Adipocyte (in vitro differentiated cells): ENCODE measurements around the gene VARS2.
"Not testable (repeated sequence)": the region's sequence is repeated elsewhere in the genome, so short reads cannot be mapped to it uniquely, and the experiment has no call there.

Experiments used
- DNase-seq: peaks from one replicate; pipeline ENCODE4 v3.0.0-alpha.2; 2015; ENCODE audit warnings: low read depth
- H3K27me3 ChIP-seq: replicated peaks from 2 replicates; pipeline ENCODE4 v1.7.0; 2013; ENCODE audit warnings: mild to moderate bottlenecking, low read length, moderate library complexity; ENCODE audit not compliant: control insufficient read depth, insufficient read depth
- H3K36me3 ChIP-seq: 2 replicates; pipeline ENCODE4 v1.7.0; 2013; ENCODE audit warnings: low read length, mild to moderate bottlenecking, moderate library complexity; ENCODE audit not compliant: control insufficient read depth, insufficient read depth, severe bottlenecking
- H3K4me1 ChIP-seq: 2 replicates; pipeline ENCODE4 v1.7.0; 2013; ENCODE audit warnings: mild to moderate bottlenecking, low read length, moderate library complexity; ENCODE audit not compliant: control insufficient read depth, insufficient read depth
- H3K4me3 ChIP-seq: 2 replicates; pipeline ENCODE4 v1.7.0; 2013; ENCODE audit warnings: mild to moderate bottlenecking, low read length, moderate library complexity
- H3K9ac ChIP-seq: 2 replicates; pipeline ENCODE4 v1.7.0; 2013; ENCODE audit warnings: mild to moderate bottlenecking, low read length, moderate library complexity
- H3K9me3 ChIP-seq: 2 replicates; pipeline ENCODE4 v1.7.0; 2013; ENCODE audit warnings: mild to moderate bottlenecking, low read length, moderate library complexity; ENCODE audit not compliant: control insufficient read depth

The VARS2 gene

GRCh38 chr6:30893001-30893591 is 20.9 kb upstream of the VARS2 start:
- Histone ChIP-seq H3K27me3 (no peaks in the 10 kb centered on the region), H3K4me3 (no peak overlapping the region), H3K9ac (no peak overlapping the region), H3K9me3 (no peaks in the 10 kb centered on the region), H3K4me1 (peaks cover 7% of the 10 kb centered on the region), H3K36me3 (peaks cover 40% of the 10 kb centered on the region)
- DNase-seq: no peak

DNA sequence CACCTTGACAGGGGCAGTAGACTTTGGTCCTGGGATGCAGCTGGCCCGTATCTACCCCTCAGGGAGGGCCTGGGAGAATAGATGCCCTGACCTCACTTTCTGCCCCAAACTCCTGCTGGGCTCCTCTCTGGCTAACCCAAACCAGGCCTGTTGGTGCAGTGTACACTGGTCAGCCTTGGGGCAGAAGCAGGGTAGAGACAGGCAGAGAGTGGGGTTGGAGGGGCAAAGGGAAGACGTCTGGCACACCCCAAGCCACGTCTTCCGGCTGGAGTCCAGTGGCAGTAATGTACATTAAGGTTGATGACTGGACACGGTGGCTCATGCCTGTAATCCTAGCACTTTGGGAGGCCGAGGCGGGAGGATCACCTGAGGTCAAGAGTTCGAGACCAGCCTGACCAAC is 20.4 kb upstream of the VARS2 start:
- no peak for DNase-seq
- peaks cover 46% of the 10 kb centered on the region for H3K36me3 ChIP-seq

DNA sequence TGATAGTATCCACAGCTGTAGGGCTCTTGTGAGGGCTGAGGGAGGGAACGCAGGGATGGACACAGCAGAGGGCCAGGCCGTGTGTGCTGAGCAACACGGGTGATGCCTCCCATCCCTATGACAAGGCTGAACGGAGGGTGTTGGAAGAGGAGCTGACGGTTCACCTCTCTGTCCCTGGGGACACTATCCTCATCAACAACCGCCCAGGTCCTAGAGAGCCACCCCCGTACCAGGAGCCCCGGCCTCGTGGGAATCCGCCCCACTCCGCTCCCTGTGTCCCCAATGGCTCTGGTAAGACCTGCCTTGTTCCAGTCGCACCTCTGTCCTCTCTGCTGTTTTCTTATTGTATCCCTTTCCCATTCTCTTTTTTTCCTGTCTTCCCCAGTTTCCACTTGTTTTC is 19.7 kb upstream of the VARS2 start:
- Histone ChIP-seq H3K9ac (no peak overlapping the region), H3K4me1 (no peaks in the 10 kb centered on the region), H3K27me3 (no peaks in the 10 kb centered on the region), H3K36me3 (peaks cover 53% of the 10 kb centered on the region), H3K4me3 (no peak overlapping the region), H3K9me3 (no peaks in the 10 kb centered on the region)
- DNase-seq: no peak

More for the DNA sequence above, 20.4 kb upstream of the VARS2 start:
- no peaks in the 10 kb centered on the region for H3K9me3 ChIP-seq
- no peaks in the 10 kb centered on the region for H3K27me3 ChIP-seq
- H3K4me1 ChIP-seq: peaks cover 2% of the 10 kb centered on the region
- no peak overlapping the region for H3K4me3 ChIP-seq
- H3K9ac ChIP-seq: no peak overlapping the region

- no peak for DNase-seq
- Histone ChIP-seq H3K4me3 (no peak overlapping the region), H3K36me3 (peaks cover 55% of the 10 kb centered on the region), H3K27me3 (no peaks in the 10 kb centered on the region), H3K9ac (no peak overlapping the region), H3K9me3 (no peaks in the 10 kb centered on the region), H3K4me1 (no peaks in the 10 kb centered on the region)
Measured at GRCh38 chr6:30894935-30895334, 19.1 kb upstream of the VARS2 start.

GRCh38 chr6:30895343-30895742 is 18.7 kb upstream of the VARS2 start:
- Histone ChIP-seq H3K36me3 (peaks cover 54% of the 10 kb centered on the region), H3K9me3 (no peaks in the 10 kb centered on the region), H3K4me3 (no peak overlapping the region), H3K9ac (no peak overlapping the region), H3K27me3 (no peaks in the 10 kb centered on the region), H3K4me1 (no peaks in the 10 kb centered on the region)
- no peak for DNase-seq

DNA sequence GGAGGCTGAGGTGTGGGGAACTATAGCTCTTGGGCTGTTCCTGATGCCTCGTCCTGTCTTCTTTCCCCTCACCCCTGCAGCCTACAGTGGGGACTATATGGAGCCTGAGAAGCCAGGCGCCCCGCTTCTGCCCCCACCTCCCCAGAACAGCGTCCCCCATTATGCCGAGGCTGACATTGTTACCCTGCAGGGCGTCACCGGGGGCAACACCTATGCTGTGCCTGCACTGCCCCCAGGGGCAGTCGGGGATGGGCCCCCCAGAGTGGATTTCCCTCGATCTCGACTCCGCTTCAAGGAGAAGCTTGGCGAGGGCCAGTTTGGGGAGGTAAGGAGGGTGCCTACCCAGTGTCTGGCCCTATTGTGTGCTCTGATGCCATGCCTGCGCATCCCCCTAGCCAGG is 17.5 kb upstream of the VARS2 start:
- H3K9ac ChIP-seq: no peak overlapping the region
- H3K4me1 ChIP-seq: no peaks in the 10 kb centered on the region
- H3K9me3 ChIP-seq: no peaks in the 10 kb centered on the region
- DNase-seq: no peak
- no peak overlapping the region for H3K4me3 ChIP-seq
- no peaks in the 10 kb centered on the region for H3K27me3 ChIP-seq
- H3K36me3 ChIP-seq: peaks cover 53% of the 10 kb centered on the region

DNA sequence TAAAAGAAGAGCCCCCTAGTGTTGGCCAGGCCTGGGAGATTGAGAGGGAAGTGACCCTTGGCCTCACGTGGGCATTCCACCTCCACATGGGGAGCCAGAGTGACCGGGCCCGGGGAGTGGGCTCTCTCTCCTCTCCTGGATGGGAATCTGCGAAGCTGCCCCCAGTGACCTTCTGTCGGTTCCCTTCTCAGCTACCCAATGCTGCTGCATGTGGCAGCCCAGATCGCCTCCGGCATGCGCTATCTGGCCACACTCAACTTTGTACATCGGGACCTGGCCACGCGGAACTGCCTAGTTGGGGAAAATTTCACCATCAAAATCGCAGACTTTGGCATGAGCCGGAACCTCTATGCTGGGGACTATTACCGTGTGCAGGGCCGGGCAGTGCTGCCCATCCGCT is 16.2 kb upstream of the VARS2 start:
- Histone ChIP-seq H3K4me1 (no peaks in the 10 kb centered on the region), H3K9ac (no peak overlapping the region), H3K36me3 (peaks cover 51% of the 10 kb centered on the region), H3K9me3 (no peaks in the 10 kb centered on the region), H3K27me3 (no peaks in the 10 kb centered on the region), H3K4me3 (no peak overlapping the region)
- no peak for DNase-seq

DNA sequence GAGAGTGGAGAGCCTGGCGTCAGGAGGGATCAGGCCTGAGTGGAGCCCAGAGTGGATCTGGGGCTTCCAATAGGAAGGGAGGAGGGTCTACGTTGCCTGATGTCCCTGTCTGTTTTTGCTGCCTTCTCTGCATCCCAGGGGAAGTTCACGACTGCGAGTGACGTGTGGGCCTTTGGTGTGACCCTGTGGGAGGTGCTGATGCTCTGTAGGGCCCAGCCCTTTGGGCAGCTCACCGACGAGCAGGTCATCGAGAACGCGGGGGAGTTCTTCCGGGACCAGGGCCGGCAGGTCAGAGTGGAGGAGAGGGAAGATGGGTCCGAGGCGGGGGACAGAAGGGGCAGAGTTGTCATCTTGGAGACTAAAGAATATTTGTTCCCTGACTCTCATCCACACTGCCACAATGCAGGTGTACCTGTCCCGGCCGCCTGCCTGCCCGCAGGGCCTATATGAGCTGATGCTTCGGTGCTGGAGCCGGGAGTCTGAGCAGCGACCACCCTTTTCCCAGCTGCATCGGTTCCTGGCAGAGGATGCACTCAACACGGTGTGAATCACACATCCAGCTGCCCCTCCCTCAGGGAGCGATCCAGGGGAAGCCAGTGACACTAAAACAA is 15.2 kb upstream of the VARS2 start:
- Histone ChIP-seq H3K9me3 (no peaks in the 10 kb centered on the region), H3K9ac (no peak overlapping the region), H3K36me3 (peaks cover 43% of the 10 kb centered on the region), H3K27me3 (no peaks in the 10 kb centered on the region), H3K4me3 (no peak overlapping the region), H3K4me1 (no peaks in the 10 kb centered on the region)
- no peak for DNase-seq

DNA sequence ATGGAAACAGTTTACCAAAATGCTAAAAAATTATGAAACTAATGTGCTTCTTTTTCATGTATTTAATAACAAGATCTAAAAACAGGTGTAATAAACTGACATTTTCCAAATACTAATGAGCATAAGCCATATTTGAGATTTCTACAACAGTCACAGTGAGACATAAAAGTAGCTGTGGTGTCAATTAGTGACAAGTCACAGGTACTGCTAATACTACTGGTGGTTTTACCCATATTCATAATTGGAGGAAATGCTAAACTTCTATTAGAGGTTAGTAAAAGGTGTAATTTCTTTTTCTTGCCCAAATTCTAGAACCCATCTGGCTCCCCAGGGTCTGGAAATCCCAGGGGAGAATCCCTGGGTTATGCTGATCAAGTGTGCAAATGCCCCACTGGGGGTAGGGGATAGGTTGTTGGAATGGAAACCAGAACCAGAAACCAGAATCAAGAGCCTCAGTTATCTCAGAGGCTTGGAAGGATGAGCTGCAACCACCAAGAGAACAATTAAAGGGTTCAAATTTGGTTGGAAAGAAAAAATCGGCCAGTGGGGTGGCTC is 13.1 kb upstream of the VARS2 start:
- Histone ChIP-seq H3K4me1 (no peaks in the 10 kb centered on the region), H3K27me3 (no peaks in the 10 kb centered on the region), H3K4me3 (no peak overlapping the region), H3K36me3 (peaks cover 29% of the 10 kb centered on the region), H3K9ac (no peak overlapping the region), H3K9me3 (no peaks in the 10 kb centered on the region)
- no peak for DNase-seq

DNA sequence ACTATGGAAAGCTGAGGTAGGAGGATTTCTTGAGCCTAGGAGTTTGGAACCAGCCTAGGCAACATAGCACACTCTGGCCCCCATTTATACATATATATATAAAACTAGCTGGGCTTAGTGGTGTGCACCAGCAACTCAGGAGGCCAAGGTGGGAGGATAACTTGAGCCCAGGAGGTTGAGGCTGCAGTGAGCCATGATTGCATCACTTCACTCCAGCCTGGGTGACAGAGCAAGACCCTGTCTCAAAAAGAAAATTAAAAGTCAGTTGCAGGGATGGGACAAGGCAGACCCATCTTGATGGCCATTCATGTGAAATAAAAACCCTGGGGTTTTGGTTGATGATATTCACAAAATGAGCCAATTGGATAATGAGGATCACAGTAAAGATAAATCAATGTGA is 12.6 kb upstream of the VARS2 start:
- H3K9me3 ChIP-seq: no peaks in the 10 kb centered on the region
- H3K4me1 ChIP-seq: no peaks in the 10 kb centered on the region
- no peaks in the 10 kb centered on the region for H3K27me3 ChIP-seq
- DNase-seq: no peak
- no peak overlapping the region for H3K9ac ChIP-seq
- H3K4me3 ChIP-seq: no peak overlapping the region
- peaks cover 29% of the 10 kb centered on the region for H3K36me3 ChIP-seq

DNA sequence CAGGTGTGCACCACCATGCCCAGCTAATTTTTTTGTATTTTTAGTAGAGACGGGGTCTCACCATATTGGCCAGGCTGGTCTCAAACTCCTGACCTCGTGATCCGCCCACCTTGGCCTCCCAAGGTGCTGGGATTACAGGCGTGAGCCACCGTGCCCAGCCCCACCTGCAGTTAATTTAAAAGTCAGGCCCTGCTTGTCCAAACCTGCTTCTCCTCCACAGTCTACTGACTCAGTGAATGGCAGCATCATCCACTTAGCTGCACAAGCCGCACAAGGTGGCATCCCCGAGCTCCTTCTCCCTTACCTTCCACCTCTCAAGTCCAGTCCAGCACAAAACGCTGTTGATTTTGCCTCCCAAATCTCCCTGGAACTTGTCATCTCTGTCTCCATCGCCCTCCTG is 11.8 kb upstream of the VARS2 start:
- not testable (repeated sequence) for DNase-seq, H3K9ac ChIP-seq, H3K27me3 ChIP-seq, H3K9me3 ChIP-seq, H3K4me3 ChIP-seq, H3K4me1 ChIP-seq
- H3K36me3 ChIP-seq: peaks cover 29% of the 10 kb centered on the region

DNA sequence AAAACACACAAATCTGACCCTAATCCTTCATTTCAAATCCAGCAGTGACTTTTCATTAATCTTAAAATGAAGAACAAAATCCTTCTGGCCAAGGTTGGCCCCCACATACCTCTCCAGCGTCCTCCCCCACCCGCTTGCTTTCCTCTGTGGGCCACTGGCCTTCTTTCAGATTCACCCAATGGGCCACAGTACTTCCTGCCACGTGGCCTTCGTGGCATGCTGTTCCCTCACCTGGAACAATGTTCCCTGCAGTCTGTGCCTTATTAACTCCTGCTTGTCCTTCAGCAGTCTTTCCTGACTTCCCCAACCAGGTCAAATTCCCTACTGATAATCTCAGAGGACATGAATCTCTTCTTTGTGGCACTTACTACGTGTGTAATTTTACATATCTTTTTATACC is 11.3 kb upstream of the VARS2 start:
- Histone ChIP-seq H3K9ac (no peak overlapping the region), H3K4me3 (no peak overlapping the region), H3K4me1 (no peaks in the 10 kb centered on the region), H3K36me3 (peaks cover 24% of the 10 kb centered on the region), H3K9me3 (no peaks in the 10 kb centered on the region), H3K27me3 (no peaks in the 10 kb centered on the region)
- DNase-seq: no peak
